Measurements from ENCODE around the gene SHISA6.

Gene SHISA6

GRCh38 chr17:11240841-11241610 is at the start of gene SHISA6:
Gene SHISA6 (plus strand): TSS chr17:11241213.
- DNase-seq (ENCODE audit: low read depth): no peak

GRCh38 chr17:11195801-11196200 is 45.2 kb upstream of the SHISA6 start:
- DNase-seq (ENCODE audit: low read depth): no peak

GRCh38 chr17:11204991-11205390 is 36.0 kb upstream of the SHISA6 start:
- no peak for DNase-seq (ENCODE audit: low read depth)

DNA sequence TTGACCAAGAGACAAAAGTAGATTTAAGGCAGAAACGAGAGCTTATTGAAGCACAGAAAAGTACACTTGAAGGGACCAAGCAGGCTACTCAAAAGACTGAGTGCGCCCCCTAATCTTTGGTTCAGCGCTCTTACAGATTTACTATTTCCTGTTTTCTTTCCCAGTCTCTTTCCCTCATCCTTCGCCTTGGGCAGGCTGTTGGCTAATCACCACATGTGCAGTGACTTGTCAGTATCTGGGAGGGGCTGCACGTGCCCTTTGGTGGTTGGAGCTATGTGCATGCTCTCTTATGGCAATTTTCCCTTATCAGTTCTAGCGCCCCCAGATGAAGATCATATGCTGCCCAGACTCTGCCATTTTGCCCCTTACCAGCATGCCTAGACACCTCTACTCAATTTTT is 35.4 kb upstream of the SHISA6 start:
- DNase-seq (ENCODE audit: low read depth): no peak

GRCh38 chr17:11209906-11210305 is 31.1 kb upstream of the SHISA6 start:
- no peak for DNase-seq (ENCODE audit: low read depth)

GRCh38 chr17:11212792-11213191 is 28.2 kb upstream of the SHISA6 start:
- DNase-seq (ENCODE audit: low read depth): no peak

GRCh38 chr17:11216976-11217375 is 24.0 kb upstream of the SHISA6 start:
- DNase-seq (ENCODE audit: low read depth): no peak

- DNase-seq (ENCODE audit: low read depth): no peak
Observed at GRCh38 chr17:11221196-11221595, 19.8 kb upstream of the SHISA6 start.

DNA sequence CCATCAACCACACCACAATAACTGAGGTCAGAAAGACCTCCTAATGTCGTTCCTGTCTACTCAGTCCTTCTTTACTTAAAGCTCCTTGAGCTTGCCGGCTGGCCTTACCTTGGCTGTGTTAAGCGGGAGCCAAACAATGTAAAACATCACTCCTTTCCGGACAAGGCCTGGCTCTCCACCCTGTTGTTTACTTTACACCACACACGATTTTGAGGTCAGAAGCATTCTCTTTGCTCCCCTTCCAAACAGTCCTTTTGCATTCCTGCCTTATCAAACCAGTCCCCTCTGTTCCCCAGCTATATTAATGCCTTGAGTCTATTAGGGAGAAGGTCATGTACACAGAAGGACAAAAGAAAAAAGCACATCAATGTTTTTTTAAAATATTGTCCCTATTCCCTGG is 19.3 kb upstream of the SHISA6 start:
- DNase-seq (ENCODE audit: low read depth): no peak

DNA sequence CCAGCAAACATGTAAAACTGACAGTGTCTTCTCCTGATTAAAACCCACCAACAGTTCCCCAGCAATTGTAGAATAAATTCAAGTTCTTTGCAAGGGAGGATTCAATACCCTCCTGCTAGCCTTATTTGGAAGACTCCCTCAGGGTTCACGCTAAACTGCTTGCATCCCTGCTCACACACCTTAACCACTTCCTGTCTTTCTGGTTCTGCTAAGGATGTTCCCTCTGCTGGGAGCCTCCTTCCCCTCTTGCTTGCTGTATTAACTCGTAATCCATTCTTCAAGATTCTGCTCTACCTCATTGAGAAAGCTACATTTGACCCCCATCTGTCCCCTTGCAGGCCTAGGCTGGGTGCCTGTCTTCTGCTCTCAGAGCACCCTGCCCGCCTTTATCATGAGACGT is 2.3 kb upstream of the SHISA6 start:
- no peak for DNase-seq (ENCODE audit: low read depth)

DNA sequence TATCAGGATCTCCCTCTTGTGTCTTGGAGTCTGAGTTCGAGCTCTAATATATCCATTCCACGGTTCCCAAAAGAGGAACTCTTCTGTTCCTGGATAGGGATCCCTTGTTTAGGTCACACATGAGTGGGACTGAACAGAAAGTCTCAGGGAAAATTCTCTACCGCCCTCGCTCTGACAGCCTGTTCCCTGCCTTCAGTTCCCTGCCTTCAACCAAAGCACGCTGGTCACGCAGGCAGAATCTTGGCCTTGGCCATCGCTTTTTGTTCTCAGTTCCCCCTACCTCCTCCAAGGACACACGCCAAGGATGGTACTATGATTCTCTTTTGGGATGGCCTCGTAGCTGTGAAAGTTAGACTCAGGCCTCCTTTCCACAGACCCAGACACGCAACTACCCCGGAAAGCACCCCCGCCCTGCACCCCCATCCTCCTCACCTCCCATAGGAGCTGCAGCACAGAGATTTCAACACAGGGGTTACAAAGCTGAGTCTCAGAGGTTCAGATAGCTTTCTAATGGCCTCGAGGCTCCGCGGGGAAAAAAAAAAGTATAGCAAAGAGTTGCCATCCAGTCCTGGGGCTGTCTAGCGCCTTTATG is 1.5 kb upstream of the SHISA6 start:
- no peak for DNase-seq (ENCODE audit: low read depth)

DNA sequence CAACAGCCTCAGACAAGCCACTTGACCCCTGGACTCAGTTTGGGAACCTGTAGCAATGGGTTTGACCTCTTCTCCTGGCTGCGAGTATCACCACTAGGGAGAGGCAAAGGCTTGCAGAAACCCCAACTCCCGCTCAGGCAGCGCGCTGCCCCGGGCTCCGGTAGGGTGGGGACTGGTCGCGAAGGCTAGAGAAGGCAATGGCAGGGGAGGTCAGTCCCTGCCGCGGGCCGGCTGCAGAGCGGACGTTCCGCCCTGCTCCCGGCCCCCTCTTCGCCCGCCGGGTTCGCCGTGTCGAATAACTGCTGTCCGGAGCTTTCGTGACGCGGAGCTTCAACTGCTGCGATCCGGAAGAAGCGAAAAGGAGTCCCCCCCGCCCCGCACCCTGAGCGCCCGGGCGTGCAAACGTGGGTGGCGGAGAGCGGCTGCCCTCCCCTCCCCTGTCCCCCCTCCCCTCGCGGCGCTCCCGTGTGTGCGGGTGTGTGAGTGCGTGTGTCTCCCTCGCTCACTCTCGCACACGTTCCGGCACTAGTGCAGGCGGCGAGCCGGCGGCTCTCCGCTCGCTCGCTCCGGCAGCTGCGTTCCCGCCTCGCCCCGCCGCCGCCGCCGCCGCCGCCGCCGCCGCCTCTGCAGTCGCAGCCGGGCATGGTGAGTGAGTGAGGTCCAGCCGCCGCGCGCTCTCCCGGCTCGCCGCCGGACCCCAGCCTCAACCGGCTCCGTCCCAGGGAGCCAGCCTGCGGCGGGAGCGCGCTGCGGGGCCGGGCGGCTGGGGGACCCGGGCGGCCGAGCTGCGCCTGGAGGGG is 772 bp upstream of the SHISA6 start:
- DNase-seq (ENCODE audit: low read depth): no peak

DNA sequence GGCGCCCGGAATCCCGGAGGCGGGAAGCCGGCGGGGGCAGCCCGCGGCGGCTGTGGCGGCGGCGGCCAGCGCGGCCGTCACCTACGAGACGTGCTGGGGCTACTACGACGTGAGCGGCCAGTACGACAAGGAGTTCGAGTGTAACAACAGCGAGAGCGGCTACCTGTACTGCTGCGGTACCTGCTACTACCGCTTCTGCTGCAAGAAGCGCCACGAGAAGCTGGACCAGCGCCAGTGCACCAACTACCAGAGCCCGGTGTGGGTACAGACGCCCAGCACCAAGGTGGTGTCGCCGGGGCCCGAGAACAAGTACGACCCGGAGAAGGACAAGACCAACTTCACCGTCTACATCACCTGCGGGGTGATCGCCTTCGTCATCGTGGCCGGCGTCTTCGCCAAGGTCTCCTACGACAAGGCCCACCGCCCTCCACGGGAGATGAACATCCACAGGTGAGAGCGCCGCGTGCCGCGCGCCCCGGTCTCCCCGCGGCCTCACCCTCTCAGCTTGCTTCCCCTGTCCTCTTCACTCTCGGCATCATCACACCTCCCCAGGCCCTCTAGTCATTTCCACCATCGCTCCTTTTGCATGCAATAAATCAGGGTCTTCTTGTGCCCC is 706 bp downstream of the SHISA6 start:
- no peak for DNase-seq (ENCODE audit: low read depth)

- DNase-seq (ENCODE audit: low read depth): no peak
Observed at GRCh38 chr17:11242411-11242810, 1.4 kb downstream of the SHISA6 start.

DNA sequence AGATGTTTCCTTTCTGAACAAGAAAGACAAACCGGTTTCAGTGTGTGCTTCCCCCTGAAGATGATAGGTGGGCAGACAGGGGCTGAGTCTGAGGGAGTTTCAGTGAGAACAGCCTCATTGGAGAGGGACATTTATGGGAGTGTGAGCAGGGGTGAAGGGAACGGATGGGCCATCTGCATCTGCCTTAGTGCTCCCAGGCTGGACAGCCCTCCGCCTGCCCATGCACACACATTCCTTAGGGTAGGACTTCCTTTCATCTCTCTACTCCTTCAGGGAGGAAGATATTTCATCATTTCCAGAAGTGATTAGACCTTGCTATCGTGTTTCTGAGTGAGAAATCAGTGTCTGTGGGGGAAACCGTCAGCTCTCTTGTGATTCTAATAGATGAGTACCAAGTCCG is 3.8 kb downstream of the SHISA6 start:
- no peak for DNase-seq (ENCODE audit: low read depth)

- no peak for DNase-seq (ENCODE audit: low read depth)
Observed at GRCh38 chr17:11245187-11245586, 4.2 kb downstream of the SHISA6 start.

DNA sequence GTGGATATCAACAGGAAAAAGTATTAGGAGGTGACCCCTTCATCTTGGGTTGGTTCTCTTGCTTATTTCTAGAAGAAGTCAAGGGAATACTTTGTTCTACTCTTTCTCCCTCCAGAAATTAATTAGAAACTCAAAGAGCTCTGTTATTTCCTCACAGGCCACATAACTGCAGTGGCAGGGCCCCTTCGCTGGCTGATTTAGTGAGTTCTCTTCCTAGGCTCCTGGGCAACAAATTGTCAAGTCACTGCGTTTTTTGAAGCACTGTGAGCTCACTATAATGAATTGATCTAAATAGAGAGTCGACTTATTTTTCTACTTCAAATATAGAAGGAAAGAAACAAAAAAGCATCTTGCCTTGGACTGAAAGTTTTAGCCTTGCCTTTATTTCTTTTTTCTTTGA is 4.8 kb downstream of the SHISA6 start:
- no peak for DNase-seq (ENCODE audit: low read depth)

DNA sequence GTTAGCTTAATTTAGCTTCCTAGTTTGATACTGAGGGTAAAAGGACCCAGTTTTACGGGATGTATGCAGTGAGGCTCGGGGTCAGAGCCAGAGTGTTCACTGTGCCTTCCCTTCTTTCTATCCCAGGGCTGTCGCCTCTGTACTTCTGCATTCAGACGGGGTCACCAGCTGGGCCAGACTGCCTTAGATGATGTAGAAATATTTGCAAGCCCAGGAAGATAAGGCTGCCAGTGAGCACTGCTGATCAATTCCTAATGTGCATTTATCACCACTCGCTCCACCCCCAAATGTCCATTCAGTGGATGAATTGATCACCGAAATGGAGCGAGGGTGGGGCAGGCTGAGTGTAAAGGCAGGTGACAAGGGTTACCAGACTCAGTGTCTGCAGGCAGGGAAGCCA is 9.1 kb downstream of the SHISA6 start:
- DNase-seq (ENCODE audit: low read depth): no peak

DNA sequence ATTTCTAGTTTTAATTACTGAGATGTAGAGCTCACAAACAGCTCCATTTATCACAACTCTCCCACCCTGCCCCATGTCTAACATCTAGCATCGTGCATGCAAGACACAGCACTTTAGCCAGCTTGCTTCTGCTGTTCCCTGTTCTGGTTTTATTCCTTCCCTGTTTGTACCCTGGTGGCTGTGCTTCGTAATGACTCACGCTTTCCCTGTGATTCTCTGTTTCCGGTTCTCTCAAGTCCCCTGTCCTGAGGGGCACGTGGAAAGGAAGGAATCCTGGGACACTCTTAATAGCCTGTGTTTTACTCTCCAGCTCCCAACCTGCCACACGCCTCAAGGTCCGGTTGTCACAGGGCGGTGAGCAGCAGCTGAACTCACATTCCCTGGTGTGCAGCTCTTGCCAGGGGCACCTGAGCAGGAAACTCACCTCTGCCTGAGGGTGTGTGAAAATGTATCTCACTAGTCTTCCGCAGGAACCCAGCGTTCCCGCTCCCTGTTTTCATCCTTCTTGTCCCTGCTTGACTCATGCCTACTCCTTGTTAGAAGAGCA is 10.6 kb downstream of the SHISA6 start:
- DNase-seq (ENCODE audit: low read depth): no peak

DNA sequence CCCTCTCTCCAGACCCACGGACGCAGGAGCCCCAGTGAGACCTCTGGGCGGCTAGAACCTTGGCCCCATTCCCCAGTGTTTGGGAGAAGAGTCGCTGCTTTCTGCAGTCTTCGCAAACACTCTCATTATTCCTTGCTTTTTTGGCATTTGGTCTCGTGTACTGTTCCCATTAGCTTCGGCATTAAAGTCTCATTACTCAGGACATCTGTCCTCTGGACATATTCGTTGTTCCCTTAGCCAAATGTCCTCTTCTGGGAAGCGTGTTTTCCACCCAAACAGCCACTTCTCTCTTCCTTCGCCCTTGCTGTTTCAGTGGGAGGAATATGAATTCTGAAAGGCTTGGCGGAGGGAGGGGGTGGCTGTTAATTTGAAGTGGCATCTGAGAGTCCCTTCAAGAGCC is 11.1 kb downstream of the SHISA6 start:
- no peak for DNase-seq (ENCODE audit: low read depth)

GRCh38 chr17:11256877-11257276 is 15.9 kb downstream of the SHISA6 start:
- DNase-seq (ENCODE audit: low read depth): no peak

DNA sequence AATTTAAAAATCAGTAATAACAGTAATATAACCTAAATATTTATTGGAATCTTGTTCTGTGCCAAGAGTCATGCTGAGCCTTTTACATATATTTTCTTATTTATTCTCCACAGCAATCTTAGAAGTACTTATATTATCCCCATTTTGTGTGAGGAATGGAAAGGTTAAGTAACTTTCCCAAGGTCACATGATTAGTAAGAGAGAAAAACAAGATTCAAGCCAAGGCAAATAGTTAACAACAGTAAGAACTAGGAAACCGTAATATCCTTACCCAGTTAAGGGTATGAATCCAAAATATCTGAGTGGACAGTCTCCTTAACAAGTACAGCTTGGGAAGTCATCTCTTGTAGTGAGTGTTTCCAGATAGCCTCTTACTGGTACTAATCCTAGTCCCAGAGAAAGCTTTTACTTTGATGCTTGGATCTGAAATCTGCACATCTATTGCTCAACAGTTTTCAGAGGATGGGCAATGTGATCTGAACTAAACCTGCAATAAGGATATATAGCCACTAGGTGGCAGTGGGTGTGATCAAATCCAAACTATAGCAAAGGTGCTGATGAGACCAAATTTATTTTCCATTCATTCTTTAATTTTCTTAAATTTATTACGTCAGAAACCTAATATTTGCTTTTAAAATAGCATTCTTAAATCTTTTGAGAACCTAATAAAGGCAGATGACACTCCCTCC is 23.3 kb downstream of the SHISA6 start:
- peak; percentile 7 for DNase-seq (ENCODE audit: low read depth)

Data from ELR (cell line).